GM18858 (cell line): ENCODE data around the gene SMYD2.

Source experiments
- ATAC-seq: cut with Tn5 transposase; IDR thresholded peaks from one replicate; pipeline ENCODE4 v1.9.1; 2021; ENCODE audit not compliant: unreplicated experiment

Gene SMYD2

GRCh38 chr1:214281021-214281719 lies at the start of gene SMYD2:
TSS of gene SMYD2 (plus strand) at chr1:214281159. CDS start at chr1:214281255, 96 bp downstream.
- peak; percentile 57 for ATAC-seq

GRCh38 chr1:214233856-214234634 lies 46.9 kb upstream of the SMYD2 start:
- no peak for ATAC-seq

- no peak for ATAC-seq
Measured at GRCh38 chr1:214234635-214235025, 46.3 kb upstream of the SMYD2 start.

- ATAC-seq = no peak
Measured at GRCh38 chr1:214236477-214236876, 44.5 kb upstream of the SMYD2 start.

DNA sequence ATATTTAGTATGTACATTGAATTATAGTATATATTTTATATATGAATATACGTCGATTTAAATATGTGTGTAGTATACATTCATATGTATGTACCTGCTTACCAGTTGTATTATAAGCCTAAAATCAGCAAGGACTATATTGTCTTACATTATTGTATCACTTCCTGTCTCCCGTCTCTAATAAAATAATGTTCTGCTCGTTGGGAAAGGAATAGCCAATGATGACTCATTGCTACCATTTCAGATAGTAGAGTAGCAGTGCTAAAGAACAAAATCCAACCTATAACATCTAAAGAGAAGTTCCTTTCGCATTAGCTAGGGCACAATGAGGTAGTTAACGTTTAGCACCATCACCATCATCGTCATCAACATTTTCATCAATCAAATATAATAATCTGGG lies 39.9 kb upstream of the SMYD2 start:
- ATAC-seq = no peak

GRCh38 chr1:214244252-214244651 lies 36.7 kb upstream of the SMYD2 start:
- ATAC-seq = no peak

- ATAC-seq = no peak
Measured at GRCh38 chr1:214244841-214245240, 36.1 kb upstream of the SMYD2 start.

GRCh38 chr1:214247501-214248041 lies 33.4 kb upstream of the SMYD2 start:
- ATAC-seq = no peak

- no peak for ATAC-seq
Measured at GRCh38 chr1:214248311-214249085, 32.5 kb upstream of the SMYD2 start.

DNA sequence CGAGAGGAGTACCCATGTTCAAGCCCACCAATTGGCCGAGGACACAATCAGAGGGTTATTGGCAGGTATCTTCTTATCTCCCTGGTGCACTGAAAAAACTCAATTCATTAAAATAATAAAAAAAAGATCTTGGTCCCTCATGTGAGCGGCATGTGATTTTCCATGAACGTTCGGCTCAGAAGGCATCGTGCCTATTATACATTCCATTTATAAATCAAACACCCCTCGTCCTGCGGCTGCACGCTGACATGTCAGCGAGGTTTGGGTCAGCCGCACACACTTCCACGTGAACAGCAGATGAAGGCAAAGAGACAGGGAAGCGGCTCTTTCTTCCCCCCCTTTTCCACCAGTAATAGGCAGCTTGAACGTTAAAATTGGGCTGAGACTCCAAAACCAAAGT lies 31.3 kb upstream of the SMYD2 start:
- ATAC-seq = no peak

- no peak for ATAC-seq
Measured at GRCh38 chr1:214251354-214251753, 29.6 kb upstream of the SMYD2 start.

GRCh38 chr1:214255509-214255908 lies 25.4 kb upstream of the SMYD2 start:
- ATAC-seq = no peak

GRCh38 chr1:214259353-214259977 lies 21.5 kb upstream of the SMYD2 start:
- no peak for ATAC-seq

- ATAC-seq = no peak
Measured at GRCh38 chr1:214260561-214261205, 20.3 kb upstream of the SMYD2 start.

DNA sequence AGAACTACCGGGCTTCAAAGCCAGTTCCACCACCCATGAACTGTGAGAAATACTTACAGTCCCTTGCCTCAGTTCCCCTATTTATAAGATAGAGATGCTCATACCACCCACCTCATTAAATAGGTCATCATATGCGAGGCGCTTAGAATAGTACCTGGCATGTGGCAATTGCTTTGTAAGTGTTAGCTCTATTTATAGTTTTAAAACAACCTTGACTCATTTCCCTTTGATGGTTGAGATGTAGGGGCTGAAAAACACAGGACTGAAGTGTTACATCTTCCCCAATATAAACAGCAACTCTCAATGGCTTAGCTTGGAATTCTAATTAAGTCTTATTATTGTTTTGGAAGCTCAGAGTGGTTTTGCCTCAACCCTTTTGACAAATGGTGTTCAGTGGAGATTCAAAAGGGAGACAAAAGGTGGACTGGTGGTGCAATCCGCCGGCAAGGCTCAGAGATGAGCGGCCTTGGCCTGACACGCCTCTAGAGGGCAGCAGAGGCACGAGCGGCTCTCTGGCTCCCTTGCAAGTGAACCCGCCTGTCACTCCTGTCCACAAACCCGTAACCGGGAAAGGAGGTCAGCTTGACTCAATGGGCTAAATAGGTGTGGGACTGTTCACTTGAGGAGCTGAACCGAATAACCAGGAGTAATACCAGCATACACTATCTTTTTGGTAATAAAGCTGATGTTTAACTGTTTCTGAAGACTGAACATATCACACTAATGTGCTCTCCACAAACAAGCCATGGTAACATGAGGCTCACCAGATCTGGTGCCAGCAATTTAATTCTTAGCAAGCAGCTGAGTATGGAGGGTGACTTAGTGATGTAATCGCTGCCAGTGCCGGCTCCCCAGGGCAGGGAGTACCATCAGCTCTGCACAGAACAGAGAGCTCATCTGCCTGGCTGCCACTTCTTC lies 19.5 kb upstream of the SMYD2 start:
- ATAC-seq = peak; percentile 85

DNA sequence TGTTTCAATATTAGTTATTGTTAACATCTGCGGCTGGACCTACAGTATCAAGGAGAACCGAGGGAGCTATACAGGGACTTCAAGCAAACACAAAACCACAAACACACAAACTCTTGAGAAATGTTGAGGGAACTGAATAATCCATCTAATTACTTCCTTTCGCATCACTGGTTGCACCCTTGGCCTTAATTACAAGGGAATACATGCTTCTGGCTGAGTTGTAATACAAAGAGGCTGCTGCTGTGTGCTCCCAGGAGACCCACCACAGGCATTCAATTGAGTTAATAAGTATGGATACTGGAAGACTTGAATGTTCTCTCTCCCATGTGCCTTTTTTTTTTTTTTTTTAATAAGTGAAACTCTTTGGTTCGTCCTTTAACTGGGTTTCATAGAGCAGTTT lies 16.8 kb upstream of the SMYD2 start:
- ATAC-seq = no peak

DNA sequence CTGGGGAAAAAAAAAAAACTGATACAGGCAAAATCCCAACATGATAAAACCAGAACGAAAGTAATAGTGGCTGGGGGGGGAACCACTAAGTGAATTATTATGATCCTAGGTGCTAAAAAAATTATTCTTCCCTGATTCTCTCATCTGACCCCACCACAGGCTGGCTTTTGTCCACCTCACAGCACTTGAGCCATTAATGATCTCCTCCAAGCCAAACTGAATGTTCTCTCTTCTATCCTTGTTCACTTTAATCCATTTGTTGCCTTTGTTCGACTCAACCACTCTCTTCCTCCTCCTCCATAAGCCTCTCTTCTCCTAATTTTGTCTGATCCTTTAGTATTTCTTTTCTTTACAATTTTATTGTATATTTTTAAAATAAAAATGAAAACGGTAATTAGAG lies 16.0 kb upstream of the SMYD2 start:
- no peak for ATAC-seq

DNA sequence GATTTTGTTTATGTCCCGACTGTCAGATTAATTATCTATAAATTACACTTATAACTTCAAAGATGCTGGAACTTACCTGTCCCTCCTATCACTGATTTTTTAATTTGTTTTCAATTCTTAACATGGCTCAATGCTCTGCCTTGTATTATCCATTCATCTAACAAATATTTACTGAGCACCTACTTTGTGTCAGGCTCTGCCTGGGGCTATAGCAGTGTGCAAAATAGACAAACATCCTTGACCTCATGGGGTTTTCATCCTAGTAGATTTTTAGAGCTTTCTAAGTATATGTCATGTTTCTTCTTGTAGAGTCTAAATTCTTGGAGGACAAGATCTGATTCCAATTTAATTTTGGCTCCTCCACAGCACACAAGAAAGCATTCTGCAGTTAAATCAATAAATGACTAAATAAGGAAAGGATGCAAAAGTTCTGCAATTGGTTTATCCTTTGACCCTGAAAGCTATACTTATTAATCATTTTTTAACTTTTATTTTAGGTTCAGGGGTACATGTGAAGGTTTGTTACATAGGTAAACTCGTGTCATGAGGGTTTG lies 10.8 kb upstream of the SMYD2 start:
- no peak for ATAC-seq

- no peak for ATAC-seq
Measured at GRCh38 chr1:214271174-214271858, 9.6 kb upstream of the SMYD2 start.
